ENCODE data around the gene STX8.

- TF ChIP-seq POLR2AphosphoS5 (IDR thresholded peaks at IDR 0.05) (no peak), CTCF (IDR thresholded peaks at IDR 0.05) (no peak), EP300 (IDR thresholded peaks at IDR 0.05) (no peak), POLR2A (IDR thresholded peaks at IDR 0.05) (no peak)
These were observed 316.2 kb downstream of the STX8 start for GRCh38 chr17:9259419-9259818.

Measured in stomach (tissue), 4 donors.